Measurements from ENCODE around the gene ABCD1. TPM values are rescaled to one million over a fixed set of nuclear protein-coding genes. Genes with fewer than 3 reads are reported as not detected.

ABCD1 gene
- polyA plus RNA-seq, 2 of the 4 experiments (the other 2 are of a cell fraction): 1.7 to 3.8 TPM

GRCh38 chrX:153736071-153736820 is 11.6 kb downstream of the ABCD1 start:
- Histone ChIP-seq H3K27ac (no peak overlapping the region), H3K4me2 (no peak overlapping the region)

GRCh38 chrX:153736871-153737441 is 12.3 kb downstream of the ABCD1 start:
- no peaks in the 10 kb centered on the region for H3K9me3 ChIP-seq
- no peak overlapping the region for H3K4me2 ChIP-seq
- ChIA-PET POLR2A (no interaction called here), CTCF (interaction anchor here (0.9 to 1.1 kb wide), 3 partner anchors 14 to 74 kb away, joined by 3 to 4 read pairs (median 3); no protein-coding TSS in a partner anchor)
- WGBS (ENCODE audit: missing lambda C conversion rate): 80% methylated on average over 14 of the region's 15 CpGs
- no peak overlapping the region for H3K4me3 ChIP-seq
- TF ChIP-seq NPAS2 (CRISPR knock-in tag; IDR thresholded peaks at IDR 0.05; ENCODE audit: borderline replicate concordance) (no peak), ELK1 (IDR thresholded peaks at IDR 0.05; ENCODE audit: low read depth, low read length) (no peak), JUN (IDR thresholded peaks at IDR 0.05) (no peak), HES2 (IDR thresholded peaks at IDR 0.05) (no peak), ZNF302 (CRISPR knock-in tag; IDR thresholded peaks at IDR 0.05) (no peak), ESRRA (IDR thresholded peaks at IDR 0.05; ENCODE audit: borderline replicate concordance, low read length) (no peak), RFX5 (IDR thresholded peaks at IDR 0.05) (no peak), HOXA7 (CRISPR knock-in tag; IDR thresholded peaks at IDR 0.05) (no peak), NFE2L2 (conservative IDR thresholded peaks at IDR 0.05; ENCODE audit: low read length) (no peak), FOXS1 (CRISPR knock-in tag; IDR thresholded peaks at IDR 0.05) (no peak), MAX (IDR thresholded peaks at IDR 0.05) (no peak)
- no peak overlapping the region for H3K27ac ChIP-seq
- H3K4me1 ChIP-seq: no peaks in the 10 kb centered on the region
- FAIRE-seq: no peak
- DNase-seq (ENCODE audit: low read depth in 1 of 2, low spot score in 1 of 2): no peak
- ATAC-seq: no peak

More at GRCh38 chrX:153736071-153736820, 11.6 kb downstream of the ABCD1 start:
- TF ChIP-seq FOXS1 (CRISPR knock-in tag; IDR thresholded peaks at IDR 0.05) (no peak), PHF8 (IDR thresholded peaks at IDR 0.05; ENCODE audit: borderline replicate concordance, low read depth) (no peak), CTCF (IDR thresholded peaks at IDR 0.05) (no peak), HOXB5 (CRISPR knock-in tag; IDR thresholded peaks at IDR 0.05) (no peak), HMGXB4 (CRISPR knock-in tag; IDR thresholded peaks at IDR 0.05; ENCODE audit: borderline replicate concordance) (no peak), CEBPB (IDR thresholded peaks at IDR 0.05) (no peak), CBX2 (IDR thresholded peaks at IDR 0.05; ENCODE audit: borderline replicate concordance, low read depth) (no peak), NR3C1 (IDR thresholded peaks at IDR 0.05) (no peak), POLR2A (IDR thresholded peaks at IDR 0.05; ENCODE audit: low read length) (no peak), NPAS2 (CRISPR knock-in tag; IDR thresholded peaks at IDR 0.05; ENCODE audit: borderline replicate concordance) (no peak), MAZ (IDR thresholded peaks at IDR 0.05; ENCODE audit: borderline replicate concordance, low read depth, low read length) (no peak), ZC3H11A (IDR thresholded peaks at IDR 0.05) (no peak), ELK1 (IDR thresholded peaks at IDR 0.05; ENCODE audit: low read depth, low read length) (no peak), HOXB13 (CRISPR knock-in tag; IDR thresholded peaks at IDR 0.05; ENCODE audit: low read depth) (no peak), RCOR1 (IDR thresholded peaks at IDR 0.05; ENCODE audit: low read depth, low read length) (no peak), CBX8 (IDR thresholded peaks at IDR 0.05) (no peak)
- 80% methylated on average over 19 of the region's 30 CpGs for WGBS (ENCODE audit: missing lambda C conversion rate)
- DNase-seq (ENCODE audit: low read depth in 1 of 2, low spot score in 1 of 2): no peak
- POLR2A ChIA-PET: no interaction called here
- CTCF ChIA-PET: interaction anchor here (0.9 to 1.1 kb wide), 3 partner anchors 13 to 73 kb away, joined by 3 to 4 read pairs (median 3); no protein-coding TSS in a partner anchor
- H3K9me3 ChIP-seq: no peaks in the 10 kb centered on the region
- no peak overlapping the region for H3K4me3 ChIP-seq
- H3K4me1 ChIP-seq: no peaks in the 10 kb centered on the region
- ATAC-seq: no peak
- no peak for FAIRE-seq

Measured in A549 (cell line).